HG03521 (cell line): ENCODE measurements around the gene CIDEC.

Source experiments
- ATAC-seq: cut with Tn5 transposase; IDR thresholded peaks from one replicate; pipeline ENCODE4 v1.9.1; 2021; ENCODE audit warnings: mild to moderate bottlenecking, moderate library complexity; ENCODE audit not compliant: unreplicated experiment

Gene CIDEC

GRCh38 chr3:9879830-9880549 lies at the start of gene CIDEC:
Gene CIDEC (minus strand): TSS chr3:9880253. CDS start chr3:9878486, 1,767 bp downstream.
- no peak for ATAC-seq

DNA sequence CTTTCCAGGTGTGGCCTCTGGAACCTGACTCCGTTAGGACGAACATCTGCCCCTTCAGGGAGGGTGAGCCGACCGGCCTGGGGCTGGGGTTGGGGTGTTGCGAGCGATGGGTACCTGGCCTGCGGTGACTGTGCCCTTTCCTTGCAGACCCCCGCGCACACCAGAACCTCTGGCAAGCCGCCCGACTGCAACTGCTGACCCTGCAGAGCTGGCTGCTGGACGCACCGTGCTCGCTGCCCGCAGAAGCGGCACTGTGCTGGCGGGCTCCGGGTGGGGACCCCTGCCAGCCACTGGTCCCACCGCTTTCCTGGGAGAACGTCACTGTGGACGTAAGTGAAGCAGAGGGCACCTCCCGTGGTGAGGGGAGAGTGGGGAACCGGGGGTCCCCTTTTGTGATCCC lies 48.1 kb upstream of the CIDEC start:
- ATAC-seq, result no peak

- ATAC-seq, result no peak
Measured at GRCh38 chr3:9918261-9919038, 38.4 kb upstream of the CIDEC start.

DNA sequence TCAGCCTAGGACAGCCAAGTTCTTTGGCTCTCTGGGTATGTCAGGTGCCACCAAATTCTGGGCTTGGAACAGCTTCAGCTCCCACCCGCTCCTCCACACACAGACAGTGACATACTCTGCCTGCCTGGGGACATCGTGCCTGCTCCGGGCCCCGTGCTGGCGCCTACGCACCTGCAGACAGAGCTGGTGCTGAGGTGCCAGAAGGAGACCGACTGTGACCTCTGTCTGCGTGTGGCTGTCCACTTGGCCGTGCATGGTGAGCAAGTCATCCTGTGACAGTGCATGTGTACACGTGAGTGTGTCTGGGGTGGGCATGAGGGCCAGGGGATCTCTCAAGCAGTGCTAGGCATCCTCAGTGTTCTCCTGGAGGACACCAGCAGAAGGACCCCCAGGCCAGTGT lies 37.8 kb upstream of the CIDEC start:
- no peak for ATAC-seq

GRCh38 chr3:9916734-9917680 lies 37.0 kb upstream of the CIDEC start, which contains the start of gene IL17RC:
Gene IL17RC (plus strand): TSS chr3:9917098. CDS start chr3:9917316, 218 bp downstream.
- no peak for ATAC-seq

- ATAC-seq, result no peak
Measured at GRCh38 chr3:9916346-9916733, 36.3 kb upstream of the CIDEC start.

DNA sequence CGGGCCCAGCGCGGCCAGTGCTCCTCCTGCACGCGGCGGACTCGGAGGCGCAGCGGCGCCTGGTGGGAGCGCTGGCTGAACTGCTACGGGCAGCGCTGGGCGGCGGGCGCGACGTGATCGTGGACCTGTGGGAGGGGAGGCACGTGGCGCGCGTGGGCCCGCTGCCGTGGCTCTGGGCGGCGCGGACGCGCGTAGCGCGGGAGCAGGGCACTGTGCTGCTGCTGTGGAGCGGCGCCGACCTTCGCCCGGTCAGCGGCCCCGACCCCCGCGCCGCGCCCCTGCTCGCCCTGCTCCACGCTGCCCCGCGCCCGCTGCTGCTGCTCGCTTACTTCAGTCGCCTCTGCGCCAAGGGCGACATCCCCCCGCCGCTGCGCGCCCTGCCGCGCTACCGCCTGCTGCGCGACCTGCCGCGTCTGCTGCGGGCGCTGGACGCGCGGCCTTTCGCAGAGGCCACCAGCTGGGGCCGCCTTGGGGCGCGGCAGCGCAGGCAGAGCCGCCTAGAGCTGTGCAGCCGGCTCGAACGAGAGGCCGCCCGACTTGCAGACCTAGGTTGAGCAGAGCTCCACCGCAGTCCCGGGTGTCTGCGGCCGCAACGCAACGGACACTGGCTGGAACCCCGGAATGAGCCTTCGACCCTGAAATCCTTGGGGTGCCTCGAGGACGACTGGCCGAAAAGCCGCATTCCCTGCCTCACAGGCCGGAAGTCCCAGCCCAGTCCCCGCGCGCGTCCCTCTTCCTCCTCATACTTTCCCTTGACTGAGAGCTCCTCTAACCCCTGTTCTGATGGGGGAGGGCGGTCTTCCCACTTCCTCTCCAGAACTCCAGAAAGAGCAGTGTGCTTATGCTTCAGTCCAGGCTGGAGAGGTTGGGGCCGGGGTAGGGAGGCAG lies 35.4 kb upstream of the CIDEC start:
- no peak for ATAC-seq

DNA sequence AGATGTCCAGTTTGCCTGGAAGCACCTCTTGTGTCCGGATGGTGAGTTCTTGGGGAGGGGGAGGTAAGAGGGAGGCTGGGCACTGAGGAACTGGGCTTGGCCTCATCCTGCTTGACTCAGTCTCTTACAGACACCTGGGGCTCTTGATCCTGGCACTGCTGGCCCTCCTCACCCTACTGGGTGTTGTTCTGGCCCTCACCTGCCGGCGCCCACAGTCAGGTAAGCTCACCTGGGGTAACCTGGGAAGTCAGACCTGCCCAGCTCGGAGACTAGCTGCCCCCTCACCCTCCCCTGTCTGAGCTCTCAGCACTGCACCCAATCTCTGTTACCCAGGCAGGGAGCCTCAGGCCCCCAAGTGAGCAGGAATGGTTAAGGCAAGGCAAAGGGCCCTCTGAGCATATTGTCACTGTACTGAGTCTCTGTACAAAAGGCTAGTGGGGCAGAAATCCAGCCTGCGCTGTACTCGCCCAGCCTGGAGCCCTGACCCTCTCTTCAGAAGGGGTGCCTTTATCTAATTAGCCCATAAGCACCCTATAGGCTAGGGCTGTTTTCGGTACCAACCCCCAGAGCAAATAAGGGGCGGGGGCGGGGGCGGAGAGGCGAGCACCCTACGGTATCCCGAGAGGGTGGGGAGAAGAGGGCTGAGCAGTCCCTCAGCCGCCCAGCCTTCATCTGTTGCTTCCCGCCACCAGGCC lies 34.7 kb upstream of the CIDEC start:
- no peak for ATAC-seq

GRCh38 chr3:9914011-9914410 lies 34.0 kb upstream of the CIDEC start:
- ATAC-seq, result no peak

- ATAC-seq, result no peak
Measured at GRCh38 chr3:9913601-9914000, 33.5 kb upstream of the CIDEC start.

DNA sequence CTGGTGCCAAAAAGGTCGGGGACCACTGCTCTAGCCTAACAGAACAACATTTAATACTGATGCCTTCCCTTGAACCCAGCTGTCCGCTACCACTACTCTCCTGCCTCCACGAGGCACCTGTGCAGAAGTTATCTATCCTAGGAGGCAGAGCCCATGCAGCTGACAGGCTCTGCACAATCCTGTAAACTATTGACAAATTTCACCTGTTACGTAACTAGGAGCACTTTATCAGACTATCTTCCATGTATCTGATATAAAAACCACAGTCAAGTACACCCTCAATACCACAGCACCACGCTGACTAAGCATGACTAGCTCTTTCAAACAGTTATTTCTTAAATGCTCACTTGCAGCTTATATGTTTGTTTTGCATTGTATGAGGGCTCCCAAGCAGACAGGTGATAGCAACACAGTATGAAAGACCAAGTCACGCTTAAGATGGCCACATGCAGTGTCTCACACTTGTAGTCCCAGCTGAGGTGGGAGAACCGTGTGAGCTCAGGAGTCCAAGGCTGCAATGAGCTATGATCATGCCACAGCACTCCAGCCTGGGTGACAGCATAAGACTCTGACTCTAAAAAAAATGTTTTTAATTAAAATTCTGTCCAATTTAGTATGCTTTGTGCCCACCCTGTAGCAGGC lies 32.4 kb upstream of the CIDEC start:
- ATAC-seq, result no peak

- no peak for ATAC-seq
Measured at GRCh38 chr3:9911863-9912262, 31.8 kb upstream of the CIDEC start.

- ATAC-seq, result no peak
Measured at GRCh38 chr3:9909221-9910013, 29.4 kb upstream of the CIDEC start.

- no peak for ATAC-seq
Measured at GRCh38 chr3:9908286-9908685, 28.2 kb upstream of the CIDEC start.

GRCh38 chr3:9906480-9906879 lies 26.4 kb upstream of the CIDEC start:
- ATAC-seq, result no peak

DNA sequence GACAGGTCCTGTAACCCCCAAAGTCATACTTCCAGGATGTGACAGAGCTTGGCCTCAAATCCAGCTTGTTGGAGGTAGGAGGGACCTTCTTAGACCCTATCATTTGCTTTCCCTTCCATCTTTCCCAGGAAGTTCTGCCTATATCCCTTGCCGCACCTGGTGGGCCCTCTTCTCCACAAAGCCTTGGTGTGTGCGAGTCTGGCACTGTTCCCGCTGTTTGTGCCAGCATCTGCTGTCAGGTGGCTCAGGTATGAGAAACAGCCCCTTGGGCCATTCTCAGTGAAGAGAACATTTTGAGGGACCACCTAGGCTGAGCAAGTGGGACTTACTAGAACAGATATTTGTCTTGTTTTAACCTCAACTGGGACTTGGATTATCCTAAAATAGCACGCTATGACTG lies 23.9 kb upstream of the CIDEC start:
- no peak for ATAC-seq

DNA sequence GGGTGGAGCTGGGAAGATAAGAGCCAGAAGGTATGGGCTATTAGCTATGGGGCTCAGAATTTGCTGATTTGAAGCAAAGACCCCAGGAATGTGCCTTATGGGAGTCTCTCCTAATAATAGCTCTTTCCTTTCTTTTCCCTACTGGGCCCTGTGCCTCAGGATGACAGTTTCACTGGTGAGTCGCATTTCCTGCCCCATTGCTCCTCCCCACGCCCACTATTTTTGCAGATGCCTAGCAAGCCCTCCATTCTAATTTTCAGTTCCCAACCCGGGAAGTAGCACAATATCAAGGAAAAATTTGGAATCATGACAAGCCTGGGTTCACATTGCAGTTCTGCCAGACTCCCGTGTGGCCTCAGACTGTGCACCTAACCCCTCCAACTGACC lies 23.2 kb upstream of the CIDEC start:
- ATAC-seq, result no peak
